Neural progenitor cell (in vitro differentiated cells): Measurements from ENCODE around the gene CLP1. TPM values are rescaled to one million over a fixed set of nuclear protein-coding genes. Genes with fewer than 3 reads are reported as not detected.

ENCODE experiments used
- DNase-seq: peaks from one replicate; pipeline ENCODE4 v3.0.0-alpha.2; 2016; ENCODE audit warnings: low spot score
- H2AFZ ChIP-seq: fragments of 200-600 bp; sonication (generic); replicated peaks from 2 replicates; pipeline ENCODE4 v1.6.1; 2016; ENCODE audit warnings: antibody characterized with exemption
- H3F3A ChIP-seq: fragments of 200-600 bp; sonication (generic); 2 replicates; pipeline ENCODE4 v1.6.1; 2016; ENCODE audit warnings: antibody characterized with exemption, low read depth
- H3K27ac ChIP-seq: fragments of 200-600 bp; sonication (generic); 2 replicates; pipeline ENCODE4 v1.5.1; 2016; ENCODE audit warnings: mild to moderate bottlenecking
- H3K27me3 ChIP-seq: fragments of 200-600 bp; sonication (generic); 2 replicates; pipeline ENCODE4 v1.6.1; 2016; ENCODE audit warnings: mild to moderate bottlenecking, moderate library complexity
- H3K36me3 ChIP-seq: fragments of 200-600 bp; sonication (generic); 2 replicates; pipeline ENCODE4 v1.5.1; 2016
- H3K4me1 ChIP-seq: fragments of 200-600 bp; sonication (generic); 2 replicates; pipeline ENCODE4 v1.6.1; 2016; ENCODE audit warnings: mixed run types
- H3K4me2 ChIP-seq: fragments of 200-600 bp; sonication (generic); 2 replicates; pipeline ENCODE4 v1.6.1; 2016
- H3K4me3 ChIP-seq: fragments of 200-600 bp; sonication (generic); 2 replicates; pipeline ENCODE4 v1.5.1; 2016
- H3K79me2 ChIP-seq: fragments of 200-600 bp; sonication (generic); 2 replicates; pipeline ENCODE4 v1.6.1; 2016; ENCODE audit warnings: low read depth
- H3K9ac ChIP-seq: fragments of 200-600 bp; sonication (generic); 2 replicates; pipeline ENCODE4 v1.6.1; 2016
- H3K9me3 ChIP-seq: fragments of 200-600 bp; sonication (generic); 2 replicates; pipeline ENCODE4 v1.5.1; 2016; ENCODE audit warnings: low read depth
- H4K20me1 ChIP-seq: fragments of 200-600 bp; sonication (generic); 2 replicates; pipeline ENCODE4 v1.6.1; 2016; ENCODE audit warnings: low read depth
- H3K27ac Mint-ChIP-seq: 3 replicates; pipeline ENCODE4 v1.8.0; 2021; ENCODE audit warnings: mixed read lengths
- H3K27me3 Mint-ChIP-seq: 2 replicates; pipeline ENCODE4 v1.8.0; 2022; ENCODE audit warnings: low read depth, mild to moderate bottlenecking, inconsistent platforms, moderate library complexity, mixed read lengths; ENCODE audit not compliant: insufficient read depth
- H3K36me3 Mint-ChIP-seq: 3 replicates; pipeline ENCODE4 v1.8.0; 2021; ENCODE audit warnings: mixed read lengths
- H3K4me1 Mint-ChIP-seq: 3 replicates; pipeline ENCODE4 v1.8.0; 2021; ENCODE audit warnings: mixed read lengths
- H3K4me3 Mint-ChIP-seq: 3 replicates; pipeline ENCODE4 v1.8.0; 2021; ENCODE audit warnings: mild to moderate bottlenecking, moderate library complexity, mixed read lengths
- H3K9me3 Mint-ChIP-seq: 3 replicates; pipeline ENCODE4 v1.8.0; 2020; ENCODE audit warnings: mixed read lengths
- CTCF ChIP-seq: fragments of 200-600 bp; sonication (generic); IDR thresholded peaks from 2 replicates; pipeline ENCODE4 v1.5.1; 2017; ENCODE audit warnings: antibody characterized with exemption, mild to moderate bottlenecking
- EZH2 ChIP-seq: fragments of 200-600 bp; sonication (generic); IDR thresholded peaks from 2 replicates; pipeline ENCODE4 v1.6.1; 2017; ENCODE audit warnings: antibody characterized with exemption, mild to moderate bottlenecking, moderate library complexity
- EZH2phosphoT487 ChIP-seq: fragments of 200-600 bp; sonication (generic); IDR thresholded peaks from 2 replicates; pipeline ENCODE4 v1.6.1; 2017; ENCODE audit warnings: antibody characterized with exemption
- total RNA-seq: library from RNA; depleted of rRNA; stranded (reverse); fragments of >200 nt; gene quantifications from 2 replicates; pipeline ENCODE4 v1.2.3, GENCODE V29; 2015; ENCODE audit warnings: low replicate concordance

Gene CLP1
- total RNA-seq, 1 donor from 2014 or later = 18.0 TPM

GRCh38 chr11:57624864-57625263 lies 32.7 kb upstream of the CLP1 start:
- Histone ChIP-seq H3K27me3 (no peaks in the 10 kb centered on the region), H3K4me2 (no peak overlapping the region), H3K9me3 (peaks cover 8% of the 10 kb centered on the region), H2AFZ (no peak overlapping the region), H3K36me3 (peaks cover 9% of the 10 kb centered on the region), H3K9ac (no peak overlapping the region), H3K27ac (no peak overlapping the region), H3K4me1 (no peaks in the 10 kb centered on the region), H4K20me1 (no peaks in the 10 kb centered on the region), H3K4me3 (no peak overlapping the region), H3F3A (no peaks in the 10 kb centered on the region), H3K79me2 (no peaks in the 10 kb centered on the region)
- DNase-seq = no peak
- Mint-ChIP-seq H3K27ac (no peak overlapping the region), H3K4me3 (no peak overlapping the region), H3K27me3 (peaks cover 11% of the 10 kb centered on the region), H3K9me3 (peaks cover 7% of the 10 kb centered on the region), H3K36me3 (peaks cover 11% of the 10 kb centered on the region), H3K4me1 (peaks cover 3% of the 10 kb centered on the region)
- no peak for TF ChIP-seq EZH2
- no peak for TF ChIP-seq CTCF

GRCh38 chr11:57626895-57627294 lies 30.7 kb upstream of the CLP1 start:
- H3K4me1 ChIP-seq = no peaks in the 10 kb centered on the region
- H3K4me2 ChIP-seq = no peak overlapping the region
- H2AFZ ChIP-seq = no peak overlapping the region
- Mint-ChIP-seq H3K4me3 (no peak overlapping the region), H3K9me3 (peaks cover 5% of the 10 kb centered on the region), H3K36me3 (peaks cover 4% of the 10 kb centered on the region), H3K27ac (no peak overlapping the region), H3K27me3 (peaks cover 11% of the 10 kb centered on the region), H3K4me1 (peaks cover 3% of the 10 kb centered on the region)
- no peak for DNase-seq
- no peak overlapping the region for H3K9ac ChIP-seq
- H3K36me3 ChIP-seq = no peaks in the 10 kb centered on the region
- no peaks in the 10 kb centered on the region for H3K27me3 ChIP-seq
- H3K27ac ChIP-seq = no peak overlapping the region
- no peaks in the 10 kb centered on the region for H3K79me2 ChIP-seq
- H4K20me1 ChIP-seq = no peaks in the 10 kb centered on the region
- no peak overlapping the region for H3K4me3 ChIP-seq
- no peaks in the 10 kb centered on the region for H3F3A ChIP-seq
- no peaks in the 10 kb centered on the region for H3K9me3 ChIP-seq
- no peak for TF ChIP-seq EZH2phosphoT487
- no peak for TF ChIP-seq EZH2
- TF ChIP-seq CTCF = no peak

- Histone ChIP-seq H3K36me3 (no peaks in the 10 kb centered on the region), H3K4me3 (no peak overlapping the region), H3K27ac (no peak overlapping the region), H3K27me3 (no peaks in the 10 kb centered on the region), H2AFZ (no peak overlapping the region), H3K9me3 (no peaks in the 10 kb centered on the region), H3K4me2 (no peak overlapping the region), H4K20me1 (no peaks in the 10 kb centered on the region), H3F3A (no peaks in the 10 kb centered on the region), H3K4me1 (no peaks in the 10 kb centered on the region), H3K79me2 (no peaks in the 10 kb centered on the region), H3K9ac (no peak overlapping the region)
- peaks cover 3% of the 10 kb centered on the region for H3K4me1 Mint-ChIP-seq
- H3K27ac Mint-ChIP-seq = no peak overlapping the region
- no peak overlapping the region for H3K4me3 Mint-ChIP-seq
- DNase-seq = no peak
- H3K9me3 Mint-ChIP-seq = peaks cover 5% of the 10 kb centered on the region
- TF ChIP-seq EZH2phosphoT487 (no peak), CTCF (no peak), EZH2 (no peak)
- peaks cover 13% of the 10 kb centered on the region for H3K27me3 Mint-ChIP-seq
- no peaks in the 10 kb centered on the region for H3K36me3 Mint-ChIP-seq
These were observed 27.4 kb upstream of the CLP1 start for GRCh38 chr11:57630171-57630570.

- Histone ChIP-seq H3F3A (peaks cover 6% of the 10 kb centered on the region), H4K20me1 (no peaks in the 10 kb centered on the region), H3K27ac (no peak overlapping the region), H3K79me2 (peaks cover 6% of the 10 kb centered on the region), H3K9ac (no peak overlapping the region), H3K4me1 (peaks cover 5% of the 10 kb centered on the region), H3K27me3 (no peaks in the 10 kb centered on the region), H3K9me3 (no peaks in the 10 kb centered on the region), H3K4me2 (no peak overlapping the region), H2AFZ (no peak overlapping the region), H3K36me3 (no peaks in the 10 kb centered on the region), H3K4me3 (no peak overlapping the region)
- Mint-ChIP-seq H3K27ac (no peak overlapping the region), H3K4me3 (no peak overlapping the region), H3K4me1 (peaks cover 9% of the 10 kb centered on the region), H3K27me3 (peaks cover 10% of the 10 kb centered on the region), H3K36me3 (no peaks in the 10 kb centered on the region), H3K9me3 (peaks cover 5% of the 10 kb centered on the region)
- TF ChIP-seq EZH2 (no peak), CTCF (no peak), EZH2phosphoT487 (no peak)
- DNase-seq = no peak
These were observed 25.4 kb upstream of the CLP1 start for GRCh38 chr11:57632116-57632515.
